GM21528 (cell line): Measurements from ENCODE around the gene VPS4A.
"Not testable (repeated sequence)": the region's sequence is repeated elsewhere in the genome, so short reads cannot be mapped to it uniquely, and the experiment has no call there.

Source experiments
- ATAC-seq: cut with Tn5 transposase; IDR thresholded peaks from one replicate; pipeline ENCODE4 v1.9.1; 2021; ENCODE audit warnings: mild to moderate bottlenecking, moderate library complexity; ENCODE audit not compliant: unreplicated experiment, low FRiP score

VPS4A gene

GRCh38 chr16:69326172-69326873, 15.2 kb downstream of the VPS4A start:
- no peak for ATAC-seq

- ATAC-seq = no peak
Measured at GRCh38 chr16:69327585-69328310, 16.6 kb downstream of the VPS4A start.

- no peak for ATAC-seq
Measured at GRCh38 chr16:69328854-69329316, 17.7 kb downstream of the VPS4A start.

- ATAC-seq = peak; percentile 47
Measured at GRCh38 chr16:69329369-69330285, 18.5 kb downstream of the VPS4A start.

GRCh38 chr16:69330286-69331109, 19.3 kb downstream of the VPS4A start, which contains the start of gene PDF:
TSS of gene PDF (minus strand) at chr16:69330588. CDS start at chr16:69330570, 18 bp downstream.
- peak; percentile 91 for ATAC-seq

GRCh38 chr16:69334696-69335095, 23.5 kb downstream of the VPS4A start:
- ATAC-seq = no peak

- ATAC-seq = no peak
Measured at GRCh38 chr16:69338557-69339288, 27.6 kb downstream of the VPS4A start.

- peak; percentile 84 for ATAC-seq
Measured at GRCh38 chr16:69339289-69340094, 28.3 kb downstream of the VPS4A start, which contains the start of the genes COG8 and NIP7. TSS of gene COG8 (minus strand) at chr16:69339564. CDS start at chr16:69339552, 12 bp downstream. TSS of gene NIP7 (plus strand) at chr16:69339772. CDS start at chr16:69339830, 58 bp downstream.

GRCh38 chr16:69340095-69340644, 29.0 kb downstream of the VPS4A start:
- ATAC-seq = peak; percentile 4

- ATAC-seq = no peak
Measured at GRCh38 chr16:69344171-69344570, 33.0 kb downstream of the VPS4A start.

GRCh38 chr16:69345923-69346322, 34.8 kb downstream of the VPS4A start:
- no peak for ATAC-seq

- ATAC-seq = no peak
Measured at GRCh38 chr16:69346683-69347082, 35.5 kb downstream of the VPS4A start.

- no peak for ATAC-seq
Measured at GRCh38 chr16:69348222-69348621, 37.1 kb downstream of the VPS4A start.

- no peak for ATAC-seq
Measured at GRCh38 chr16:69349536-69349935, 38.4 kb downstream of the VPS4A start.

GRCh38 chr16:69350536-69351133, 39.5 kb downstream of the VPS4A start:
- ATAC-seq = no peak

GRCh38 chr16:69351309-69352027, 40.3 kb downstream of the VPS4A start, which contains the start of gene TMED6:
TSS of gene TMED6 (minus strand) at chr16:69351786. CDS start at chr16:69351753, 33 bp downstream.
- no peak for ATAC-seq

GRCh38 chr16:69360070-69360469, 48.9 kb downstream of the VPS4A start:
- ATAC-seq = not testable (repeated sequence)
